Activated CD4-positive, alpha-beta T cell treated with anti-CD3 and anti-CD28 coated beads, Interleukin-2, amount 10 ng/mL, durations not matched to agents 7 days and 5 days (primary cell): ENCODE data around the gene FAM170B. TPM values are rescaled to one million over a fixed set of nuclear protein-coding genes. Genes with fewer than 3 reads are reported as not detected.

Experiments used
- CTCF ChIA-PET: fragments of 350-600 bp; sonication (Branson Sonifier 250); formaldehyde crosslinking; loops from one replicate; lab custom pipeline; 2021; ENCODE audit warnings: antibody characterized with exemption; lab: Charles Lee
- POLR2A ChIA-PET: fragments of 350-600 bp; sonication (Branson Sonifier 250); formaldehyde crosslinking; loops from one replicate; lab custom pipeline; 2021; ENCODE audit warnings: antibody characterized with exemption; lab: Charles Lee
- DNase-seq: peaks from one replicate; pipeline ENCODE4 v3.0.0-alpha.2; 2020
- H3K27ac Mint-ChIP-seq: one replicate; pipeline ENCODE4 v1.8.0; 2021; ENCODE audit warnings: mild to moderate bottlenecking, moderate library complexity, mixed read lengths
- H3K27me3 Mint-ChIP-seq: one replicate; pipeline ENCODE4 v1.8.0; 2021; ENCODE audit warnings: mixed read lengths
- H3K36me3 Mint-ChIP-seq: one replicate; pipeline ENCODE4 v1.8.0; 2021; ENCODE audit warnings: low read depth, mixed read lengths
- H3K4me1 Mint-ChIP-seq: one replicate; pipeline ENCODE4 v1.8.0; 2021; ENCODE audit warnings: mixed read lengths
- H3K4me3 Mint-ChIP-seq: one replicate; pipeline ENCODE4 v1.8.0; 2021; ENCODE audit warnings: mild to moderate bottlenecking, moderate library complexity, mixed read lengths
- H3K9me3 Mint-ChIP-seq: one replicate; pipeline ENCODE4 v1.8.0; 2021; ENCODE audit warnings: mixed read lengths
- total RNA-seq, 2 experiments: library from RNA; stranded (reverse); gene quantifications; one replicate each; pipeline ENCODE4 v1.2.3, GENCODE V29; 2021

FAM170B gene
- total RNA-seq, 2 experiments from 2014 or later: not detected

DNA sequence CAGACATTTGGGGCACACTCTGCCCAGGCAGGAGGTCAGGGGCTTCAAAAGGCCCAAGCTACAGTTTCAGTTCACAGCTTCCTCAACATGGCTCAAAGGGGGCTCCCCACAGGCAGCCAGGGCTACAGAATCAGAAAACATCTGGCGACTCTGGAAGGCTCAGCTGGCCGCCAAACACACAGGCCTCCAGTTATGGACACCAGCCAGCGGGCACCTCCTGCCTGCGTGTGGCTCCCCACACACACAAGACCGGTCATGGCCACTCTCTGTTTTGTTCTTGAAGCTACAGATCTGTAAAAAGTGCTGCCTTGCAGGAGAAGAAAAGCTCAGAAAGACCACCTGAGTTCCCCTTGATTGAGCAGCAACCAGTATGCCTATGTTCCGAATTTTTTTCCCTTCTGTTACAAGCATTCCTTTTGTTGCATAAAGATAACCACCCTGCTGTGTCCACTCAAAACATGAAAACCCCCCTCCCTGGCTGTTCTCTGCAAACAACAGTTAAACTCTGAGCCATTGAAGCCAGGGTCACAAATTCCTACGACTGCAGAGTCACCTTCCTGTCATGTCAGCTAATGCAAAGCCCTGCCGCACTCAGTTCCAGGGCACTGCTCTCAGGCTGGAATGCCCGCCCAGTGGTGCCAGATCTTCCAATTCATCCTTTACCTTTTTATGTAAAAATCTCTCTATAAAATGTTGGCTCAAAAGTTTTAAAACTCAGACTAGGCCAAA lies 52.1 kb downstream of the FAM170B start:
- POLR2A ChIA-PET: no interaction called here

More for the DNA sequence above, 52.1 kb downstream of the FAM170B start:
- Mint-ChIP-seq H3K27ac (no peak overlapping the region), H3K4me1 (peaks cover 16% of the 10 kb centered on the region), H3K9me3 (peaks cover 8% of the 10 kb centered on the region), H3K4me3 (no peak overlapping the region), H3K27me3 (peaks cover 4% of the 10 kb centered on the region), H3K36me3 (no peaks in the 10 kb centered on the region)
- no peak for DNase-seq
- CTCF ChIA-PET: no interaction called here

Other genes with a start within 250 kb of the FAM170B start
- not detected for gene LRRC18, start 194.2 kb downstream of the FAM170B start, total RNA-seq
- gene VSTM4, start 18.5 kb downstream of the FAM170B start, total RNA-seq: under 1 TPM; 0.12 to 0.15 TPM
- 10 to 100 TPM; 12.5 to 14.0 TPM for gene TMEM273, start 54.4 kb upstream of the FAM170B start, total RNA-seq
- not detected for gene C10orf71, start 165.1 kb upstream of the FAM170B start, total RNA-seq